ENCODE results near the gene SH3PXD2A. TPM values are rescaled to one million over a fixed set of nuclear protein-coding genes. Genes with fewer than 3 reads are reported as not detected.

SH3PXD2A gene
- total RNA-seq, 4 donors from 2014 or later = 6.2 to 16.8 (median 11.4) TPM

DNA sequence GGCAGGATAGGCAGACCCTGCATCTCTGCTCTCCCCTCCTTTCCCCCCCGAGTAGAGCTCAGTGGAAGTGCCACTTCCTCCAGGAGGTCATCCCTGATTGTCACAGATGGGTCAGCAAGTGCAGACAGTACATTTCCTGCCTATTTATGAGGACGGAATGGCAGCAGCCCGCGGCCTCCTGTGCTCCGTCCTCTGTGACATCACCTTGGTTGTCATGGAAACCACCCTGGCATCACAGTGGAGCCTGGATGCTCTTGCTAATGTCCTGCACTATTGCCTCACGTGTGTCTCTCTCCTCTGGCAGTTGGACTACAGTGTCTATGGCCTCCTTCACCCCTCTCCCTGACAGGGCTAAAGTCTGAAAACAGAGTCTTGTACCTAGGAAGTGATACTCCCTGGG, 148.6 kb downstream of the SH3PXD2A start:
- DNase-seq (no peak), ATAC-seq (no peak)
- Histone ChIP-seq H3K4me1 (no peaks in the 10 kb centered on the region), H3K4me3 (no peak overlapping the region), H3K9me3 (no peaks in the 10 kb centered on the region), H3K36me3 (no peaks in the 10 kb centered on the region), H3K27me3 (no peaks in the 10 kb centered on the region), H3K27ac (no peak overlapping the region)
- no peak for TF ChIP-seq POLR2A (IDR thresholded peaks at IDR 0.05)
- TF ChIP-seq, protein P1, sequence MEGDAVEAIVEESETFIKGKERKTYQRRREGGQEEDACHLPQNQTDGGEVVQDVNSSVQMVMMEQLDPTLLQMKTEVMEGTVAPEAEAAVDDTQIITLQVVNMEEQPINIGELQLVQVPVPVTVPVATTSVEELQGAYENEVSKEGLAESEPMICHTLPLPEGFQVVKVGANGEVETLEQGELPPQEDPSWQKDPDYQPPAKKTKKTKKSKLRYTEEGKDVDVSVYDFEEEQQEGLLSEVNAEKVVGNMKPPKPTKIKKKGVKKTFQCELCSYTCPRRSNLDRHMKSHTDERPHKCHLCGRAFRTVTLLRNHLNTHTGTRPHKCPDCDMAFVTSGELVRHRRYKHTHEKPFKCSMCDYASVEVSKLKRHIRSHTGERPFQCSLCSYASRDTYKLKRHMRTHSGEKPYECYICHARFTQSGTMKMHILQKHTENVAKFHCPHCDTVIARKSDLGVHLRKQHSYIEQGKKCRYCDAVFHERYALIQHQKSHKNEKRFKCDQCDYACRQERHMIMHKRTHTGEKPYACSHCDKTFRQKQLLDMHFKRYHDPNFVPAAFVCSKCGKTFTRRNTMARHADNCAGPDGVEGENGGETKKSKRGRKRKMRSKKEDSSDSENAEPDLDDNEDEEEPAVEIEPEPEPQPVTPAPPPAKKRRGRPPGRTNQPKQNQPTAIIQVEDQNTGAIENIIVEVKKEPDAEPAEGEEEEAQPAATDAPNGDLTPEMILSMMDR (IDR thresholded peaks at IDR 0.05 in 4 of 5, conservative IDR thresholded peaks at IDR 0.05 in 1 of 5) = no peak
- intact Hi-C loops (cut with DNase I; ENCODE audit: low total_unique reads) = no loop called here
- in situ Hi-C loops (cut with MboI; ENCODE audit: low sequenced_read_pairs in 4 of 4) = no loop called here

DNA sequence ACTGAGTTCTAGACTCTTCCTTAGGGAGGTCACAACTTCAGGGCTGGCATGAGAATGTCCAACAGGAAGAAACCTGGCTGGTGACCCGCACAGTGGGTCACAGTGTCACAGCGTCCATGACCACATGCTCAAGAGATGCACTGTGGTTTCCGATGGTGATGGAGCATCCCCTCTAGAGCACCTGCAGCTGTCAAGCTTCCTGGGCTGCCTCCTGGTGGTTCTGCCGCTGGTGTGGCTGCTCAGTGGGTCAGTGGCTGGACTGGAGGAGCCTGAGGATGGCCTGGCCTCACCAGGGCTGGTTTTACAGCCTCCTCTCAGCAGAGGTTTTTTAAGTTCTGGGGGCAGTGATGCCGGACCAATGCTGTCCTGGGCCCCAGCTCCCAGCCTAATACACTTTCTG, 149.3 kb downstream of the SH3PXD2A start:
- H3K4me3 ChIP-seq = no peak overlapping the region
- no peak overlapping the region for H3K27ac ChIP-seq
- H3K9me3 ChIP-seq = no peaks in the 10 kb centered on the region
- H3K4me1 ChIP-seq = no peaks in the 10 kb centered on the region
- no peak for DNase-seq
- no peak for ATAC-seq
- no peak for TF ChIP-seq POLR2A (IDR thresholded peaks at IDR 0.05)
- TF ChIP-seq, protein P1 (IDR thresholded peaks at IDR 0.05 in 4 of 5, conservative IDR thresholded peaks at IDR 0.05 in 1 of 5) = no peak
- no peaks in the 10 kb centered on the region for H3K36me3 ChIP-seq
- intact Hi-C loops (cut with DNase I; ENCODE audit: low total_unique reads) (no loop called here), in situ Hi-C loops (cut with MboI; ENCODE audit: low sequenced_read_pairs in 4 of 4) (no loop called here)
- no peaks in the 10 kb centered on the region for H3K27me3 ChIP-seq

DNA sequence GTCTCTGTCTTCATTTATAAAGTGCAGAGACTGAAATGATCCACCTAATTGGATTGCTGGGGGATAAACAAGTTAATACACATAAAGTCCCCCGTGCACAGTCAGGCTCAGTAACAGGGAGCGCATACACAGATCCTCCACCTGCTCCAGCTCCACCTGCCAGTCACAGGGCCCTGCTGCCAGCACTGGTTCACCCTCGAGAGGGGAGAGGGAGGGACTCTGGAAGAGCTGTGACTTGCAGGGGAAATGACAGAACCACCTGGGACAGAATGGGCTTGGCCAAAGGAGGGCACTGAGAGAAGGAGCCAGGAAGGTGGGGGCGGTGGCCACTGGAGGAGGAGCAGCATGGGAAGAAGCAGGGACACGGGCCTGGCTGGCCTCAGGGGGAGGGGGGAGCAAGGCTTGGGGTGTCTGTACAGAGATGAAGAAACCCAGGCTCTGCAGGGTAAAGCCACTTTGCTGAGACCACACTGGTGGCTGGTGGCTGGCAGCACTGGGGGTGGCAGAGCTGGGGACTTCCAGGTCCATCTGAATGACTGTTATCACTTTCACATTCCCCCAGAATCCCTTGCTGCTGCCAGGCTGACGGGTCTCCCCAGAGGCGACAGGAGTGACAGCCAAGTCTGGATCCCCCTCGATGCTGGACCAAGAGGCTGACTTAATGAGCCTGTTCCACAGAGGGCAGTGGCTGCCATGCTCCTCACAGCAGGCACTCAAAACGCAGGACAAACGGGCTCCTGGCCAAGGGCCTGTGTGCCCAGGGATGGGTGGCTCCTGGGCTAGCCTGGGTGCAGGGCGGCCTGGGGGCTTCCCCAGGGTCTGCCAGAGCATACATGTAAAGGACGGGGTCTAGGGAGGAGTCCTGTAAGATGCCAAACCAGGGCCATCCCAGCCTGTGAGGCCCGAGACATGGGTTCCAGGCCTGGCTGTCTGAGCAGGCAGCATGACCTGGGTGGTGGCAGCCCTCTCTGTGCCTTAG, 151.1 kb downstream of the SH3PXD2A start:
- no peak overlapping the region for H3K27ac ChIP-seq
- no peak overlapping the region for H3K4me3 ChIP-seq
- H3K9me3 ChIP-seq = no peaks in the 10 kb centered on the region
- in situ Hi-C loops (cut with MboI; ENCODE audit: low sequenced_read_pairs in 4 of 4) (no loop called here), intact Hi-C loops (cut with DNase I; ENCODE audit: low total_unique reads) (no loop called here)
- ATAC-seq (no peak), DNase-seq (no peak)
- TF ChIP-seq, protein P1 (IDR thresholded peaks at IDR 0.05 in 4 of 5, conservative IDR thresholded peaks at IDR 0.05 in 1 of 5) = no peak
- H3K27me3 ChIP-seq = no peaks in the 10 kb centered on the region
- H3K36me3 ChIP-seq = no peaks in the 10 kb centered on the region
- no peaks in the 10 kb centered on the region for H3K4me1 ChIP-seq

DNA sequence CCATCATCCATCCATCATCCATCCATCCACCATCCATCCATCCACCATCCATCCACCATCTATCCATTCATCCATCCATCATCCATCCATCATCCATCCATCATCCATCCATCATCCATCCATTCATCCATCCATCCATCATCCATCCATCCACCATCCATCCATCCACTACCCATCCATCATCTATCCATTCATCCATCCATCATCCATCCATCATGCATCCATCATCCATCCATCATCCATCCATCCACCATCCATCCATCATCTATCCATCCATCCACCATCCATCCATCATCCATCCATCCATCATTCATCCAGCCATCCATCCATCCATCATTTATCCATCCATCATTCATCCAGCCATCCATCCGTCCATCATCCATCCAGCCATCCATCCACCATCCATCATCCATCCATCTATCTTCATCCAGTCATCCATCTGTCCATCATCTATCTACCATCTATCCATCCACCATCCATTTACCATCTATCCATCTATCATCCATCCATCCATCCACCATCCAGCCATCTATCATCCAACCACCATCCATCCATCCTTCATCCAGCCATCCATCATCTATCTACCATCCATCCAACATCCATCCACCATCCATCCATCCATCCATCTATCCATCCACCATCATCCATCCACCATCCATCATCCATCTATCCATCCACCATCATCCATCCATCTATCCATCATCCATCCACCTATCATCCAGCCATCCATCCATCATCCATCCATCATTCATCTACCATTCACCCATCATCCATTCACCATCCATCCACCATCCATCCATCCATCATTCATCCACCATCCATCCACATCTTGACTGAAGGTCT, 153.8 kb downstream of the SH3PXD2A start:
- DNase-seq (no peak), ATAC-seq (no peak)
- Histone ChIP-seq H3K9me3 (no peaks in the 10 kb centered on the region), H3K36me3 (no peaks in the 10 kb centered on the region), H3K27ac (no peak overlapping the region), H3K4me1 (peaks cover 1 to 5% of the 10 kb centered on the region in 2 donors), H3K27me3 (no peaks in the 10 kb centered on the region), H3K4me3 (no peak overlapping the region)
- in situ Hi-C loops (cut with MboI; ENCODE audit: low sequenced_read_pairs in 4 of 4) = no loop called here
- TF ChIP-seq, protein P1 (IDR thresholded peaks at IDR 0.05 in 4 of 5, conservative IDR thresholded peaks at IDR 0.05 in 1 of 5) = no peak
- no peak for TF ChIP-seq POLR2A (IDR thresholded peaks at IDR 0.05)
- intact Hi-C loops (cut with DNase I; ENCODE audit: low total_unique reads) = no loop called here

All from gastrocnemius medialis (tissue), 4 donors.